HepG2 (cell line): ENCODE measurements around the gene BBS1. TPM values are rescaled to one million over a fixed set of nuclear protein-coding genes. Genes with fewer than 3 reads are reported as not detected.

Source experiments
- ATAC-seq: fragments of 200-7000 bp; cut with Tn5 transposase; 3 replicates; pipeline ENCODE4 v1.9.1; 2020; ENCODE audit warnings: mild to moderate bottlenecking, moderate library complexity
- BruUV-seq: library from RNA; stranded (reverse); fragments of 400-500 nt; replicated peaks from 2 replicates; lab custom pipeline; 2021; lab: Mats Ljungman, UMichigan
- CTCF ChIA-PET: fragments of 300-600 bp; formaldehyde crosslinking; extraction: SDS; loops from one replicate; lab custom pipeline; 2021; ENCODE audit warnings: low total read pairs, inconsistent platforms, low intra/inter-chr PET ratio; lab: Yijun Ruan, JAX
- POLR2A ChIA-PET: fragments of 350-600 bp; sonication (Branson Sonifier 250); formaldehyde crosslinking; loops from one replicate; lab custom pipeline; 2020; ENCODE audit warnings: antibody characterized with exemption, inconsistent platforms; lab: Yijun Ruan, JAX
- DNase-seq: peaks from one replicate; pipeline ENCODE4 v3.0.0-alpha.2; 2015; ENCODE audit warnings: low spot score
- FAIRE-seq: peaks from 3 replicates; lab custom pipeline; 2011; peaks lifted over from hg19 to GRCh38; lab: Jason Lieb, UNC
- H2AFZ ChIP-seq: one replicate; pipeline ENCODE4 v1.6.1; 2011; ENCODE audit warnings: low read length, inconsistent platforms
- H3K27ac ChIP-seq: fragments of 300-600 bp; 3 replicates; pipeline ENCODE4 v1.8.0; 2011; ENCODE audit warnings: mixed run types, mild to moderate bottlenecking, mixed read lengths, low read length, inconsistent platforms; ENCODE audit not compliant: insufficient read depth; ENCODE audit errors: extremely low read length
- H3K27me3 ChIP-seq, 2 experiments: fragments of 200-600 bp in 1 of 2; 2 replicates in 1 of 2; 3 replicates in 1 of 2; pipeline versions ENCODE4 v1.6.0 to v1.8.0; 2011; ENCODE audit warnings: low read length in 2 of 2, mild to moderate bottlenecking in 2 of 2, moderate library complexity in 2 of 2, inconsistent platforms in 1 of 2; ENCODE audit not compliant: insufficient read depth in 2 of 2, control insufficient read depth in 1 of 2
- H3K36me3 ChIP-seq, 2 experiments: fragments of 200-600 bp in 1 of 2; replicated peaks in 1 of 2; 2 replicates in 1 of 2; 3 replicates in 1 of 2; pipeline versions ENCODE4 v1.5.1 to v1.8.0; 2011; ENCODE audit warnings: low read length in 2 of 2, inconsistent platforms in 1 of 2; ENCODE audit not compliant: insufficient read depth in 2 of 2, control insufficient read depth in 1 of 2
- H3K4me1 ChIP-seq: 2 replicates; pipeline ENCODE4 v1.5.1; 2012; ENCODE audit warnings: low read length, inconsistent platforms; ENCODE audit not compliant: insufficient read depth
- H3K4me2 ChIP-seq: 2 replicates; pipeline ENCODE4 v1.6.0; 2011; ENCODE audit warnings: low read depth, low read length, inconsistent platforms
- H3K4me3 ChIP-seq, 3 experiments: fragments of 200-600 bp in 1 of 3; sonication (generic), shearing (Covaris generic) in 1 of 3; replicated peaks in 1 of 3; 2 replicates each; pipeline ENCODE4 v1.5.1; 2011 to 2016; ENCODE audit warnings: low read length in 3 of 3, inconsistent platforms in 2 of 3, low read depth in 2 of 3, mild to moderate bottlenecking in 2 of 3, control low read depth in 1 of 3, mixed read lengths in 1 of 3; ENCODE audit not compliant: insufficient read depth in 1 of 3
- H3K79me2 ChIP-seq: one replicate; pipeline ENCODE4 v1.6.1; 2011; ENCODE audit warnings: low read length, inconsistent platforms; ENCODE audit not compliant: insufficient read depth
- H3K9ac ChIP-seq: 2 replicates; pipeline ENCODE4 v1.6.0; 2011; ENCODE audit warnings: mild to moderate bottlenecking, low read depth, low read length, inconsistent platforms; ENCODE audit not compliant: insufficient read depth
- H3K9me3 ChIP-seq: 2 replicates; pipeline ENCODE4 v1.5.1; 2012; ENCODE audit warnings: mild to moderate bottlenecking, low read length
- H4K20me1 ChIP-seq: 2 replicates; pipeline ENCODE4 v1.6.0; 2011; ENCODE audit warnings: inconsistent platforms, mild to moderate bottlenecking, low read length, moderate library complexity; ENCODE audit not compliant: insufficient read depth
- PCBP1 ChIP-seq: fragments of 200-400 bp; formaldehyde crosslinking; IDR thresholded peaks from 2 replicates; pipeline ENCODE4 v1.6.1; 2017; ENCODE audit warnings: mild to moderate bottlenecking, low read depth, low read length, borderline replicate concordance
- SKI ChIP-seq: fragments of 450-650 bp; IDR thresholded peaks from one replicate; pipeline ENCODE4 v1.6.1; 2018; ENCODE audit warnings: mild to moderate bottlenecking; ENCODE audit not compliant: partially characterized antibody
- U2AF1 ChIP-seq: fragments of 200-400 bp; formaldehyde crosslinking; optimal IDR thresholded peaks from 2 replicates; pipeline ENCODE3; 2017; ENCODE audit warnings: mild to moderate bottlenecking, low read depth, low read length
- WGBS: methylation state at CpG from one replicate; pipeline ENCODE4 v1.1.6; 2017; ENCODE audit warnings: low lambda C conversion rate; 5-methylcytosine and 5-hydroxymethylcytosine counted together
- in situ Hi-C: cut with HindIII; loops from 2 replicates; pipeline ENCODE4 v1.10.0; 2017; ENCODE audit warnings: low pct_unique_long_range_greater_than_20kb; ENCODE audit not compliant: extremely low pct_ligation_motif_present
- intact Hi-C: fragments of 100-400 bp; cut with micrococcal nuclease; formaldehyde crosslinking; loops from one replicate; pipeline ENCODE4 v1.10.0; 2022; ENCODE audit not compliant: unreplicated experiment
- polyA plus RNA-seq, 8 experiments: library from polyadenylated mRNA; depleted of rRNA in 3 of 8; stranded (reverse) in 7 of 8; unstranded in 1 of 8; fragments of >200 nt; fragmentation: Illumina TruSeq in 4 of 8; extraction: Trizol in 4 of 8; gene quantifications; 2 replicates each; pipeline versions ENCODE4 v1.2.1 to v1.2.3, GENCODE V29; 2011 to 2016; ENCODE audit warnings: low read depth in 4 of 8, missing spikeins in 1 of 8, mixed read lengths in 1 of 8; ENCODE audit not compliant: insufficient read depth in 1 of 8
- total RNA-seq, 5 experiments: library from RNA; depleted of rRNA; stranded (reverse); fragments of >200 nt; fragmentation: Illumina TruSeq; extraction: Trizol; gene quantifications; 2 replicates each; pipeline ENCODE4 v1.2.3, GENCODE V29; 2016; ENCODE audit warnings: low read depth in 1 of 5
- TF ChIP-seq, protein P1 (sequence below): sonication (generic); formaldehyde crosslinking; IDR thresholded peaks from 2 replicates; pipeline ENCODE4 v1.5.0; 2020; ENCODE audit warnings: mild to moderate bottlenecking, low read depth, missing genetic modification reagents, borderline replicate concordance

BBS1 gene
- total and polyA plus RNA-seq, 2 of the 13 experiments (the other 11 are each of a cell fraction or from before 2014, with no cell fraction given): 11.7 to 14.1 TPM

DNA sequence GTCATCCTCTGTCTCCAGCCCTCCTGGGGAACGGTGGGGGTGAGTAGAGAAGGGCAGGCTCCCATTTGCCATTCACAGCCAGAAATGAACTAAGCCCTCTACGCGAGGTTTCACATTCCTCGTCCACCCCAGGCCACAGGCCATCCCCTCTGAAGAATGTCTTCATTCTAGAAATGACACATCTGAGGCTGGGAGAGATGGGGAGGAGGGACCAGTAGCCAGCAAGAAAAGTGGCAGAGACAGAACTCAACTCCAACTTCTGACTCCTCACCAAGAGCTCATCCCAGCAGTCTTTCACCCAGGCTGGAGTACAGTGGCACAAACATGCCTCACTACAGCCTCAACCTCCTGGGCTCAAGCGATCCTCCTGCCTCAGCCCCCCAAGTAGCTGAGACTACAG lies 54.5 kb downstream of the BBS1 start:
- H3K27ac ChIP-seq: no peak overlapping the region
- H3K79me2 ChIP-seq: no peaks in the 10 kb centered on the region
- in situ Hi-C loops: loop anchor here (25.0 kb wide), 1 partner anchor 272 kb away; the partner anchor contains the start of gene RCE1
- no peak overlapping the region for H3K9ac ChIP-seq
- intact Hi-C loops: no loop called here
- no peaks in the 10 kb centered on the region for H3K36me3 ChIP-seq
- no peak overlapping the region for H3K4me2 ChIP-seq
- 49% methylated on average over 5 of the region's 5 CpGs for WGBS
- no peak overlapping the region for H2AFZ ChIP-seq
- H3K27me3 ChIP-seq: peaks cover 3 to 63% of the 10 kb centered on the region in 2 experiments; a peak in 4 of 5 replicates
- H3K4me3 ChIP-seq: no peak overlapping the region
- BruUV-seq: no TSS peak
- TF ChIP-seq PCBP1 (no peak), U2AF1 (no peak), SKI (no peak)
- TF ChIP-seq, all 625 proteins: peak for 0
- DNase-seq: no peak
- no peak for FAIRE-seq
- Histone ChIP-seq H3K9me3 (no peaks in the 10 kb centered on the region), H4K20me1 (no peaks in the 10 kb centered on the region), H3K4me1 (no peaks in the 10 kb centered on the region)
- POLR2A ChIA-PET: no interaction called here
- CTCF ChIA-PET: no interaction called here
- no peak for ATAC-seq

DNA sequence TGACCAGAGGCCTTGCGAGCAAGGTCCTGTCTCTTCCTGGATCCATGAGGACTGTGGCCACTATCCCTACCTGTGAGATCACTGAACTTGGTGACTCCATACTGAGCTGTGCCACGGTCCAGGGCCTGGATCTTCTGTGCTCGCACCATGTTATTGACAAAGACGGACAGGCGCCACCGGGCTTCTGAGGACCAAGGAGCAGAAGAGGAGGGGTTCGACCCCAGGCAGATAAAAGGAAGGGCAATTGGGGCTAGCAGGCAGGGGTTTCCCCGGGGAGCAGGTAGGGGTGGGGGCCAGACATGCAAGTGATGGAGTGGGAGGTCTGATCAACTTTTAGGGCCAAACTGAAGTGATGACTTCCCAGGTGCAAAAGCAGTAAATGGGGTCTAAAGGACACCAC lies 55.8 kb downstream of the BBS1 start:
- H3K9me3 ChIP-seq: no peaks in the 10 kb centered on the region
- TF ChIP-seq, protein P1, sequence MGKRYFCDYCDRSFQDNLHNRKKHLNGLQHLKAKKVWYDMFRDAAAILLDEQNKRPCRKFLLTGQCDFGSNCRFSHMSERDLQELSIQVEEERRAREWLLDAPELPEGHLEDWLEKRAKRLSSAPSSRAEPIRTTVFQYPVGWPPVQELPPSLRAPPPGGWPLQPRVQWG: no peak
- DNase-seq (no peak), FAIRE-seq (no peak), ATAC-seq (no peak)
- no peaks in the 10 kb centered on the region for H4K20me1 ChIP-seq
- no peak overlapping the region for H3K9ac ChIP-seq
- 52% methylated on average over 8 of the region's 8 CpGs for WGBS
- ChIA-PET POLR2A (no interaction called here), CTCF (no interaction called here)
- H3K36me3 ChIP-seq: no peaks in the 10 kb centered on the region
- BruUV-seq: no TSS peak
- in situ Hi-C loops (loop anchor here (25.0 kb wide), 1 partner anchor 271 kb away; the partner anchor contains the start of gene RCE1), intact Hi-C loops (no loop called here)
- no peak overlapping the region for H3K4me2 ChIP-seq
- no peak overlapping the region for H2AFZ ChIP-seq
- H3K27me3 ChIP-seq: peaks cover 3 to 59% of the 10 kb centered on the region in 2 experiments; a peak in 4 of 5 replicates
- no peaks in the 10 kb centered on the region for H3K4me1 ChIP-seq
- no peak overlapping the region for H3K27ac ChIP-seq
- H3K79me2 ChIP-seq: no peaks in the 10 kb centered on the region
- no peak overlapping the region for H3K4me3 ChIP-seq
